ENCODE data around the gene FLT4.

Gene FLT4

GRCh38 chr5:180555168-180555921 lies 94.1 kb downstream of the FLT4 start:
- TF ChIP-seq YY1 (IDR thresholded peaks at IDR 0.05; ENCODE audit: insufficient read depth, insufficient read length): no peak
- no peak for TF ChIP-seq ZNF274 (IDR thresholded peaks at IDR 0.05; ENCODE audit: low read depth, low read length)
- Histone ChIP-seq H3K9me3 (ENCODE audit: insufficient read depth, low read length) (no peaks in the 10 kb centered on the region), H3K36me3 (ENCODE audit: insufficient read depth, insufficient read length, low read length) (peaks cover 43% of the 10 kb centered on the region), H3K4me3 (ENCODE audit: insufficient read length, low read depth) (no peak overlapping the region), H3K4me1 (ENCODE audit: insufficient read depth, insufficient read length) (no peaks in the 10 kb centered on the region), H3K9ac (ENCODE audit: insufficient read length, low read depth) (no peak overlapping the region), H3K27me3 (ENCODE audit: insufficient read depth, insufficient read length) (no peaks in the 10 kb centered on the region)
- DNase-seq (ENCODE audit: low read depth, low spot score): no peak

GRCh38 chr5:180553530-180553929 lies 95.9 kb downstream of the FLT4 start:
- TF ChIP-seq ZNF274 (IDR thresholded peaks at IDR 0.05; ENCODE audit: low read depth, low read length) (no peak), SUZ12 (IDR thresholded peaks at IDR 0.05; ENCODE audit: extremely low read depth, insufficient read depth, insufficient read length) (no peak), YY1 (IDR thresholded peaks at IDR 0.05; ENCODE audit: insufficient read depth, insufficient read length) (no peak)
- H3K27me3 ChIP-seq (ENCODE audit: insufficient read depth, insufficient read length): no peaks in the 10 kb centered on the region
- no peaks in the 10 kb centered on the region for H3K4me1 ChIP-seq (ENCODE audit: insufficient read depth, insufficient read length)
- H3K9ac ChIP-seq (ENCODE audit: insufficient read length, low read depth): no peak overlapping the region
- no peaks in the 10 kb centered on the region for H3K9me3 ChIP-seq (ENCODE audit: insufficient read depth, low read length)
- no peak for DNase-seq (ENCODE audit: low read depth, low spot score)
- H3K4me3 ChIP-seq (ENCODE audit: insufficient read length, low read depth): no peak overlapping the region
- H3K36me3 ChIP-seq (ENCODE audit: insufficient read depth, insufficient read length, low read length): peaks cover 44% of the 10 kb centered on the region

Measured in NT2/D1 (cell line).